H9 (cell line): ENCODE measurements around the gene NEK4. TPM values are rescaled to one million over a fixed set of nuclear protein-coding genes. Genes with fewer than 3 reads are reported as not detected.

Source experiments
- DNase-seq: peaks from one replicate; pipeline ENCODE4 v3.0.0-alpha.2; 2017
- H2AFZ ChIP-seq: one replicate; pipeline ENCODE4 v1.6.1; 2013; ENCODE audit warnings: mild to moderate bottlenecking, low read length, control low read depth, moderate library complexity
- H2AK5ac ChIP-seq: 2 replicates; pipeline ENCODE4 v1.6.1; 2013; ENCODE audit warnings: low read length, control low read depth, mixed read lengths; ENCODE audit not compliant: insufficient read length
- H2BK120ac ChIP-seq: one replicate; pipeline ENCODE4 v1.6.1; 2013; ENCODE audit warnings: low read depth, mild to moderate bottlenecking, low read length, control low read depth, inconsistent platforms; ENCODE audit not compliant: poor library complexity, severe bottlenecking
- H2BK12ac ChIP-seq: 2 replicates; pipeline ENCODE4 v1.6.1; 2013; ENCODE audit warnings: low read length, control low read depth, mixed read lengths, low read depth; ENCODE audit not compliant: insufficient read length
- H2BK15ac ChIP-seq: 2 replicates; pipeline ENCODE4 v1.6.1; 2013; ENCODE audit warnings: low read depth, low read length, control low read depth
- H2BK20ac ChIP-seq: one replicate; pipeline ENCODE4 v1.6.1; 2013; ENCODE audit warnings: low read depth, mild to moderate bottlenecking, low read length, control low read depth, inconsistent platforms; ENCODE audit not compliant: poor library complexity, severe bottlenecking
- H2BK5ac ChIP-seq: 2 replicates; pipeline ENCODE4 v1.6.1; 2013; ENCODE audit warnings: low read length, control low read depth, mixed read lengths; ENCODE audit not compliant: insufficient read length
- H3K14ac ChIP-seq: 2 replicates; pipeline ENCODE4 v1.6.1; 2013; ENCODE audit warnings: low read length, control low read depth; ENCODE audit not compliant: insufficient read depth
- H3K18ac ChIP-seq: 2 replicates; pipeline ENCODE4 v1.6.1; 2013; ENCODE audit warnings: low read depth, mild to moderate bottlenecking, mixed read lengths, low read length, control low read depth; ENCODE audit not compliant: insufficient read length
- H3K23ac ChIP-seq: 2 replicates; pipeline ENCODE4 v1.6.1; 2013; ENCODE audit warnings: low read length, control low read depth, mixed read lengths, low read depth; ENCODE audit not compliant: insufficient read length
- H3K23me2 ChIP-seq: 2 replicates; pipeline ENCODE4 v1.6.1; 2013; ENCODE audit warnings: low read depth, mild to moderate bottlenecking, mixed read lengths, low read length, control low read depth; ENCODE audit not compliant: insufficient read length, poor library complexity, severe bottlenecking
- H3K27ac ChIP-seq: 2 replicates; pipeline ENCODE4 v1.5.1; 2013; ENCODE audit warnings: low read length, control low read depth, mixed read lengths, low read depth; ENCODE audit not compliant: insufficient read length
- H3K27me3 ChIP-seq: 2 replicates; pipeline ENCODE4 v1.6.1; 2013; ENCODE audit warnings: low read length, control low read depth, inconsistent platforms; ENCODE audit not compliant: insufficient read depth
- H3K4ac ChIP-seq: 2 replicates; pipeline ENCODE4 v1.6.1; 2013; ENCODE audit warnings: low read depth, mild to moderate bottlenecking, control low read depth, inconsistent platforms, low read length, moderate library complexity
- H3K4me1 ChIP-seq: 2 replicates; pipeline ENCODE4 v1.6.1; 2013; ENCODE audit warnings: low read length, control low read depth, inconsistent platforms; ENCODE audit not compliant: insufficient read depth
- H3K4me2 ChIP-seq: 2 replicates; pipeline ENCODE4 v1.6.1; 2013; ENCODE audit warnings: low read length, control low read depth, mixed read lengths; ENCODE audit not compliant: insufficient read length, insufficient read depth
- H3K56ac ChIP-seq: 2 replicates; pipeline ENCODE4 v1.6.1; 2013; ENCODE audit warnings: low read depth, mild to moderate bottlenecking, mixed read lengths, low read length, control low read depth; ENCODE audit not compliant: insufficient read length
- H3K79me1 ChIP-seq: 2 replicates; pipeline ENCODE4 v1.6.1; 2013; ENCODE audit warnings: low read depth, mild to moderate bottlenecking, moderate library complexity, low read length, control low read depth, inconsistent platforms; ENCODE audit not compliant: insufficient read depth, poor library complexity, severe bottlenecking
- H3K79me2 ChIP-seq: 2 replicates; pipeline ENCODE4 v1.6.1; 2013; ENCODE audit warnings: low read length, control low read depth, inconsistent platforms; ENCODE audit not compliant: insufficient read depth
- H3K9ac ChIP-seq: 2 replicates; pipeline ENCODE4 v1.6.1; 2013; ENCODE audit warnings: low read length, control low read depth, mixed read lengths; ENCODE audit not compliant: insufficient read length; ENCODE audit errors: extremely low read depth
- H3K9me3 ChIP-seq: one replicate; pipeline ENCODE4 v1.6.1; 2013; ENCODE audit warnings: low read depth, low read length, inconsistent platforms; ENCODE audit not compliant: control insufficient read depth
- H3T11ph ChIP-seq: one replicate; pipeline ENCODE4 v1.6.1; 2013; ENCODE audit warnings: mild to moderate bottlenecking, low read length, control low read depth, inconsistent platforms
- H4K20me1 ChIP-seq: one replicate; pipeline ENCODE4 v1.6.1; 2013; ENCODE audit not compliant: control insufficient read depth, insufficient read length, insufficient read depth
- H4K5ac ChIP-seq: 2 replicates; pipeline ENCODE4 v1.6.1; 2013; ENCODE audit warnings: low read depth, mild to moderate bottlenecking, mixed read lengths, low read length, control low read depth; ENCODE audit not compliant: insufficient read length
- H4K8ac ChIP-seq: replicated peaks from 2 replicates; pipeline ENCODE4 v1.6.1; 2013; ENCODE audit warnings: low read length, control low read depth, mixed read lengths, low read depth; ENCODE audit not compliant: insufficient read length
- H4K91ac ChIP-seq: 2 replicates; pipeline ENCODE4 v1.6.1; 2013; ENCODE audit warnings: low read depth, mild to moderate bottlenecking, moderate library complexity, mixed read lengths, low read length, control low read depth; ENCODE audit not compliant: insufficient read length
- H3K27ac Mint-ChIP-seq, 3 experiments: 2 replicates in 2 of 3; 3 replicates in 1 of 3; pipeline ENCODE4 v1.8.0; 2020 to 2021; ENCODE audit warnings: mixed read lengths in 3 of 3, mild to moderate bottlenecking in 1 of 3, moderate library complexity in 1 of 3
- H3K27me3 Mint-ChIP-seq: 2 replicates; pipeline ENCODE4 v1.8.0; 2021; ENCODE audit warnings: low read depth, mild to moderate bottlenecking, moderate library complexity, mixed read lengths
- H3K36me3 Mint-ChIP-seq, 3 experiments: 2 replicates in 2 of 3; 3 replicates in 1 of 3; pipeline ENCODE4 v1.8.0; 2020 to 2021; ENCODE audit warnings: low read depth in 3 of 3, mixed read lengths in 3 of 3; ENCODE audit not compliant: insufficient read depth in 1 of 3
- H3K4me1 Mint-ChIP-seq, 2 experiments: 2 replicates each; pipeline ENCODE4 v1.8.0; 2020; ENCODE audit warnings: mixed read lengths in 2 of 2
- H3K4me3 Mint-ChIP-seq, 2 experiments: 2 replicates in 1 of 2; 3 replicates in 1 of 2; pipeline ENCODE4 v1.8.0; 2020 to 2021; ENCODE audit warnings: mild to moderate bottlenecking in 2 of 2, mixed read lengths in 2 of 2, moderate library complexity in 1 of 2
- H3K9me3 Mint-ChIP-seq, 2 experiments: 2 replicates in 1 of 2; 3 replicates in 1 of 2; pipeline ENCODE4 v1.8.0; 2020; ENCODE audit warnings: mild to moderate bottlenecking in 2 of 2, mixed read lengths in 2 of 2, moderate library complexity in 1 of 2
- WGBS: extraction: QIAGEN DNeasy Blood & Tissue Kit; methylation state at CpG from one replicate; pipeline ENCODE4 v1.1.7; 2013; ENCODE audit warnings: missing lambda C conversion rate, low lambda C conversion rate, mixed read lengths; ENCODE audit not compliant: insufficient read length; ENCODE audit errors: extremely low coverage; 5-methylcytosine and 5-hydroxymethylcytosine counted together
- total RNA-seq: library from RNA; stranded (reverse); gene quantifications from 2 replicates; pipeline ENCODE4 v1.2.1, GENCODE V29; 2021
- TF ChIP-seq, protein P1 (sequence below): fragments of 200-600 bp; sonication (generic); conservative IDR thresholded peaks from 3 replicates; pipeline ENCODE4 v1.8.0; 2021; ENCODE audit warnings: antibody characterized with exemption, mild to moderate bottlenecking

The NEK4 gene
- total RNA-seq, 1 experiment from 2014 or later: 36.0 TPM

DNA sequence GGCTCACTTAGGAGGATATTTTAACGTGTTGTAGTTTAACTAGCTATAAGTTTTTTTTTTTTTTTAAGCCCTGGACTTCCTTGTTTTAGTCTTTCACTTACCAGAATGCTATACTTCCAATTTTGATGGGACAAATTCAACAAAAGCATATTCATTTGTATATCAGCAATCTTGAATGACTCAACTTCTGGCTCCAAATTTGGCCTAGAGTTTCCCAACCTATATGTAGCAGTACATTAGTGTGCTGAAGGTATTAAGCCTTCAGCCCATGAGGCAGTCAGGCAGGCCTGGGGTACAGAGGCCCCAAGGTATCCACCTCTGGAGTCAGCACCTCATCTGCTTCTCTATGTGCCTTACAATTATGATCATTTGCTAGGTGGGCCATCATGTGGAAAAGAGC lies 90.9 kb downstream of the NEK4 start:
- H3T11ph ChIP-seq: no peak overlapping the region
- H3K79me2 ChIP-seq: peaks cover 3% of the 10 kb centered on the region; the same call in 1 of the 2 replicates
- Mint-ChIP-seq H3K27me3 (no peaks in the 10 kb centered on the region), H3K27ac (no peak overlapping the region), H3K4me1 (peaks cover 16 to 20% of the 10 kb centered on the region in 2 experiments), H3K36me3 (peaks cover 24 to 57% (median 55%) of the 10 kb centered on the region in 3 experiments; a peak in 6 of 7 replicates), H3K9me3 (no peaks in the 10 kb centered on the region), H3K4me3 (no peak overlapping the region)
- no peak overlapping the region for H3K23ac ChIP-seq
- H2BK15ac ChIP-seq: no peak overlapping the region
- H2BK12ac ChIP-seq: no peak overlapping the region
- H3K14ac ChIP-seq: no peak overlapping the region
- H3K4me2 ChIP-seq: no peak overlapping the region
- H3K23me2 ChIP-seq: no peaks in the 10 kb centered on the region
- no peaks in the 10 kb centered on the region for H3K27me3 ChIP-seq
- H3K9me3 ChIP-seq: no peaks in the 10 kb centered on the region
- no peak overlapping the region for H2BK120ac ChIP-seq
- H2BK5ac ChIP-seq: no peak overlapping the region
- H2BK20ac ChIP-seq: no peak overlapping the region
- H3K27ac ChIP-seq: no peak overlapping the region
- no peaks in the 10 kb centered on the region for H3K4me1 ChIP-seq
- TF ChIP-seq, protein P1, sequence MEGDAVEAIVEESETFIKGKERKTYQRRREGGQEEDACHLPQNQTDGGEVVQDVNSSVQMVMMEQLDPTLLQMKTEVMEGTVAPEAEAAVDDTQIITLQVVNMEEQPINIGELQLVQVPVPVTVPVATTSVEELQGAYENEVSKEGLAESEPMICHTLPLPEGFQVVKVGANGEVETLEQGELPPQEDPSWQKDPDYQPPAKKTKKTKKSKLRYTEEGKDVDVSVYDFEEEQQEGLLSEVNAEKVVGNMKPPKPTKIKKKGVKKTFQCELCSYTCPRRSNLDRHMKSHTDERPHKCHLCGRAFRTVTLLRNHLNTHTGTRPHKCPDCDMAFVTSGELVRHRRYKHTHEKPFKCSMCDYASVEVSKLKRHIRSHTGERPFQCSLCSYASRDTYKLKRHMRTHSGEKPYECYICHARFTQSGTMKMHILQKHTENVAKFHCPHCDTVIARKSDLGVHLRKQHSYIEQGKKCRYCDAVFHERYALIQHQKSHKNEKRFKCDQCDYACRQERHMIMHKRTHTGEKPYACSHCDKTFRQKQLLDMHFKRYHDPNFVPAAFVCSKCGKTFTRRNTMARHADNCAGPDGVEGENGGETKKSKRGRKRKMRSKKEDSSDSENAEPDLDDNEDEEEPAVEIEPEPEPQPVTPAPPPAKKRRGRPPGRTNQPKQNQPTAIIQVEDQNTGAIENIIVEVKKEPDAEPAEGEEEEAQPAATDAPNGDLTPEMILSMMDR: no peak
- no peak overlapping the region for H3K18ac ChIP-seq
- no peak overlapping the region for H3K9ac ChIP-seq
- H3K56ac ChIP-seq: no peak overlapping the region
- H4K8ac ChIP-seq: no peak overlapping the region
- no peak overlapping the region for H4K91ac ChIP-seq
- H2AFZ ChIP-seq: no peak overlapping the region
- WGBS: no CpG with 5 or more reads among the region's 1 CpG
- no peaks in the 10 kb centered on the region for H4K20me1 ChIP-seq
- H3K4ac ChIP-seq: no peak overlapping the region
- H4K5ac ChIP-seq: no peak overlapping the region
- peaks cover 1% of the 10 kb centered on the region for H3K79me1 ChIP-seq
- DNase-seq: no peak
- no peak overlapping the region for H2AK5ac ChIP-seq
